ENCODE measurements around the gene GLIPR1. TPM values are rescaled to one million over a fixed set of nuclear protein-coding genes. Genes with fewer than 3 reads are reported as not detected.

Gene GLIPR1
- total and polyA plus RNA-seq, 10 of the 15 experiments (the other 5 are each of a cell fraction or from before 2014, with no cell fraction given): 18.2 to 62.6 (median 32.2) TPM

Other genes starting within 250 kb of the GLIPR1 start
- gene CAPS2, start 150.4 kb upstream of the GLIPR1 start, total RNA-seq (2014; rRNA removed): 3.2 and 4.1 TPM in 2 replicates
- gene CAPS2, start 150.4 kb upstream of the GLIPR1 start, total RNA-seq (2014; rRNA removed; fragmentation: Illumina TruSeq; extraction: Trizol): 6.4 and 8.1 TPM in 2 replicates
- 5.1 and 5.4 TPM in 2 replicates for gene CAPS2, start 150.4 kb upstream of the GLIPR1 start, total RNA-seq (2021)
- gene CAPS2, start 150.4 kb upstream of the GLIPR1 start, polyA plus RNA-seq (2011; rRNA removed): 2.0 and 3.9 TPM in 2 replicates
- gene CAPS2, start 150.4 kb upstream of the GLIPR1 start, polyA plus RNA-seq (2014; fragmentation: Illumina TruSeq; extraction: Trizol): 4.1 and 9.5 TPM in 2 replicates
- 1 to 10 TPM; 4.5 to 6.4 TPM for gene CAPS2, start 150.4 kb upstream of the GLIPR1 start, polyA plus RNA-seq (2014; fragmentation: Nextera tagmentation; extraction: Ambion mirVana)
- 4.2 and 4.3 TPM in 2 replicates for gene CAPS2, start 150.4 kb upstream of the GLIPR1 start, polyA plus RNA-seq (2014; rRNA removed)
- 1 to 10 TPM; 4.2 TPM for gene CAPS2, start 150.4 kb upstream of the GLIPR1 start, polyA plus RNA-seq (2016; fragmentation: Nextera tagmentation; extraction: Ambion mirVana)
- gene GLIPR1L1, start 146.1 kb upstream of the GLIPR1 start, total RNA-seq (2014; rRNA removed): not detected in 2 replicates
- not detected in 2 replicates for gene GLIPR1L1, start 146.1 kb upstream of the GLIPR1 start, total RNA-seq (2014; rRNA removed; fragmentation: Illumina TruSeq; extraction: Trizol)
- not detected in 2 replicates for gene GLIPR1L1, start 146.1 kb upstream of the GLIPR1 start, total RNA-seq (2021)
- gene GLIPR1L1, start 146.1 kb upstream of the GLIPR1 start, polyA plus RNA-seq (2011; rRNA removed): not detected in 2 replicates
- gene GLIPR1L1, start 146.1 kb upstream of the GLIPR1 start, polyA plus RNA-seq (2014; fragmentation: Illumina TruSeq; extraction: Trizol): not detected in 2 replicates
- under 1 TPM; 0.10 to 0.13 TPM for gene GLIPR1L1, start 146.1 kb upstream of the GLIPR1 start, polyA plus RNA-seq (2014; fragmentation: Nextera tagmentation; extraction: Ambion mirVana)
- gene GLIPR1L1, start 146.1 kb upstream of the GLIPR1 start, polyA plus RNA-seq (2014; rRNA removed): not detected in 2 replicates
- gene GLIPR1L1, start 146.1 kb upstream of the GLIPR1 start, polyA plus RNA-seq (2016; fragmentation: Nextera tagmentation; extraction: Ambion mirVana): under 1 TPM in 1 of 2 experiments, not detected in 1; 0.47 TPM
- 0.06 and 0.38 TPM in 2 replicates for gene GLIPR1L2, start 89.7 kb upstream of the GLIPR1 start, total RNA-seq (2014; rRNA removed)
- 0.09 and 0.18 TPM in 2 replicates for gene GLIPR1L2, start 89.7 kb upstream of the GLIPR1 start, total RNA-seq (2014; rRNA removed; fragmentation: Illumina TruSeq; extraction: Trizol)
- gene GLIPR1L2, start 89.7 kb upstream of the GLIPR1 start, total RNA-seq (2021): not detected in 2 replicates
- 0.15 and 0.24 TPM in 2 replicates for gene GLIPR1L2, start 89.7 kb upstream of the GLIPR1 start, polyA plus RNA-seq (2011; rRNA removed)
- gene GLIPR1L2, start 89.7 kb upstream of the GLIPR1 start, polyA plus RNA-seq (2014; fragmentation: Illumina TruSeq; extraction: Trizol): 0.18 TPM in 1 of 2 replicates, not detected in the other
- gene GLIPR1L2, start 89.7 kb upstream of the GLIPR1 start, polyA plus RNA-seq (2014; fragmentation: Nextera tagmentation; extraction: Ambion mirVana): under 1 TPM in 1 of 2 experiments, not detected in 1; 0.04 TPM
- gene GLIPR1L2, start 89.7 kb upstream of the GLIPR1 start, polyA plus RNA-seq (2014; rRNA removed): 0.06 TPM in 1 of 2 replicates, not detected in the other
- gene GLIPR1L2, start 89.7 kb upstream of the GLIPR1 start, polyA plus RNA-seq (2016; fragmentation: Nextera tagmentation; extraction: Ambion mirVana): under 1 TPM in 1 of 2 experiments, not detected in 1; 0.39 TPM
- 29.6 and 40.7 TPM in 2 replicates for gene KRR1, start 30.9 kb downstream of the GLIPR1 start, total RNA-seq (2014; rRNA removed)
- gene KRR1, start 30.9 kb downstream of the GLIPR1 start, total RNA-seq (2014; rRNA removed; fragmentation: Illumina TruSeq; extraction: Trizol): 98.4 and 103 TPM in 2 replicates
- gene KRR1, start 30.9 kb downstream of the GLIPR1 start, total RNA-seq (2021): 69.8 and 73.1 TPM in 2 replicates
- 61.6 and 119 TPM in 2 replicates for gene KRR1, start 30.9 kb downstream of the GLIPR1 start, polyA plus RNA-seq (2011; rRNA removed)
- 76.1 and 89.3 TPM in 2 replicates for gene KRR1, start 30.9 kb downstream of the GLIPR1 start, polyA plus RNA-seq (2014; fragmentation: Illumina TruSeq; extraction: Trizol)
- gene KRR1, start 30.9 kb downstream of the GLIPR1 start, polyA plus RNA-seq (2014; fragmentation: Nextera tagmentation; extraction: Ambion mirVana): 10 to 100 TPM; 74.4 to 81.0 TPM
- gene KRR1, start 30.9 kb downstream of the GLIPR1 start, polyA plus RNA-seq (2014; rRNA removed): 44.0 and 62.1 TPM in 2 replicates
- gene KRR1, start 30.9 kb downstream of the GLIPR1 start, polyA plus RNA-seq (2016; fragmentation: Nextera tagmentation; extraction: Ambion mirVana): 10 to 100 TPM; 80.9 to 85.7 TPM

All from GM12878 (cell line).